GM23248 (cell line): ENCODE results near the gene NGEF.

Experiments
- EZH2 ChIP-seq: fragments of 200-600 bp; sonication (generic); IDR thresholded peaks from 2 replicates; pipeline ENCODE4 v1.6.1; 2018; ENCODE audit warnings: antibody characterized with exemption, mild to moderate bottlenecking; ENCODE audit not compliant: insufficient read depth, poor library complexity, severe bottlenecking
- EZH2phosphoT487 ChIP-seq: fragments of 200-600 bp; sonication (generic); IDR thresholded peaks from 2 replicates; pipeline ENCODE4 v1.6.1; 2018; ENCODE audit warnings: antibody characterized with exemption, moderate library complexity, mild to moderate bottlenecking, low read depth; ENCODE audit not compliant: insufficient read depth

- TF ChIP-seq EZH2: no peak
- no peak for TF ChIP-seq EZH2phosphoT487
Measured at GRCh38 chr2:233033672-233034071, 20.6 kb upstream of the NGEF start.
